DMS53 treated with DMSO at 0.1 percent for 48 hours (cell line): ENCODE data around the gene DDAH1.

Source experiments
- DNase-seq: peaks from one replicate; lab custom pipeline; 2025; ENCODE audit not compliant: unreplicated experiment; lab: John Stamatoyannopoulos, UW

The DDAH1 gene

GRCh38 chr1:85333186-85333585 is 131.8 kb downstream of the DDAH1 start:
- DNase-seq, result no peak

GRCh38 chr1:85332575-85332974 is 132.4 kb downstream of the DDAH1 start:
- no peak for DNase-seq

- no peak for DNase-seq
Observed at GRCh38 chr1:85330711-85331290, 134.2 kb downstream of the DDAH1 start.

- no peak for DNase-seq
Observed at GRCh38 chr1:85330214-85330631, 134.7 kb downstream of the DDAH1 start.

- DNase-seq, result no peak
Observed at GRCh38 chr1:85328713-85329397, 136.1 kb downstream of the DDAH1 start.

GRCh38 chr1:85327759-85328158 is 137.2 kb downstream of the DDAH1 start:
- DNase-seq, result no peak

GRCh38 chr1:85326851-85327250 is 138.1 kb downstream of the DDAH1 start:
- DNase-seq, result no peak

GRCh38 chr1:85326336-85326735 is 138.6 kb downstream of the DDAH1 start:
- no peak for DNase-seq

- peak; percentile 65 for DNase-seq
Observed at GRCh38 chr1:85325920-85326319, 139.0 kb downstream of the DDAH1 start.

GRCh38 chr1:85323770-85324169 is 141.2 kb downstream of the DDAH1 start:
- no peak for DNase-seq

GRCh38 chr1:85322655-85323054 is 142.3 kb downstream of the DDAH1 start:
- no peak for DNase-seq

GRCh38 chr1:85321237-85321964 is 143.6 kb downstream of the DDAH1 start:
- no peak for DNase-seq

- DNase-seq, result no peak
Observed at GRCh38 chr1:85320371-85321131, 144.4 kb downstream of the DDAH1 start.

- DNase-seq, result no peak
Observed at GRCh38 chr1:85319931-85320330, 145.0 kb downstream of the DDAH1 start.

- DNase-seq, result no peak
Observed at GRCh38 chr1:85319491-85319890, 145.5 kb downstream of the DDAH1 start.

- DNase-seq, result no peak
Observed at GRCh38 chr1:85318217-85318616, 146.7 kb downstream of the DDAH1 start.

GRCh38 chr1:85317560-85317959 is 147.4 kb downstream of the DDAH1 start:
- no peak for DNase-seq

GRCh38 chr1:85316321-85316720 is 148.6 kb downstream of the DDAH1 start:
- DNase-seq, result no peak

GRCh38 chr1:85315789-85316188 is 149.2 kb downstream of the DDAH1 start:
- no peak for DNase-seq

GRCh38 chr1:85314726-85315125 is 150.2 kb downstream of the DDAH1 start:
- DNase-seq, result no peak

GRCh38 chr1:85313888-85314696 is 150.9 kb downstream of the DDAH1 start:
- no peak for DNase-seq
